ENCODE results near the gene PLXDC2. TPM values are rescaled to one million over a fixed set of nuclear protein-coding genes. Genes with fewer than 3 reads are reported as not detected.

PLXDC2 gene
- total and polyA plus RNA-seq, 2 donors (not counting 1 experiment from before 2014, with no cell fraction given) = 0.07 TPM

DNA sequence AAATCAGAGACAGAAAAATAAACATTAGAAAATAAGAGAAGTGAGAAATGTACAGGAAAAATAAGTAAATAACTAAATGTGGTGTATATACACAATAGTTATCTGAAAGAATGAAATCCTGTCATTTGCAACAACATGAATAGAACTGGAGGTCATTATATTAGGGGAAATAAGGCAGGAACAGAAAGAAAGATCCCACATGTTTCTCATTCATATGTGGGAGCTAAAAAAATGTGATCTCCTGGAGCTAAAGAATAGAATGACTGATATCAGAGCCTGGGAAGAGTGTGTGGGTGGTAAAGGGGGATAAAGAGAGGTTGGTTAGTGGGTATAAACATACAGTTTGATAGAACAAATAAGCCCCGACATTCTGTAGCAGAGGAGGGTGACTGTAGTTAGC, 27.3 kb downstream of the PLXDC2 start:
- Histone ChIP-seq H3K79me2 (ENCODE audit: control insufficient read depth, insufficient read depth, low read length) (no peaks in the 10 kb centered on the region), H3K9ac (ENCODE audit: low read length) (no peak overlapping the region), H3K4me1 (ENCODE audit: control insufficient read depth in 2 of 2, insufficient read depth in 2 of 2, low read length in 2 of 2) (no peaks in the 10 kb centered on the region), H3K27ac (ENCODE audit: low read length in 2 of 2) (no peak overlapping the region), H3K27me3 (replicated peaks in 1 of 4; ENCODE audit: control extremely low read depth in 1 of 4, control insufficient read depth in 3 of 4, insufficient read depth in 4 of 4, low read length in 3 of 4) (no peaks in the 10 kb centered on the region), H2AFZ (ENCODE audit: insufficient read depth, low read depth, low read length, poor library complexity, severe bottlenecking) (no peak overlapping the region), H4K20me1 (ENCODE audit: control insufficient read depth, insufficient read depth, low read length, poor library complexity, severe bottlenecking) (no peaks in the 10 kb centered on the region), H3K4me3 (ENCODE audit: control extremely low read depth in 1 of 5, extremely low read depth in 1 of 5, insufficient read depth in 1 of 5, low read depth in 2 of 5, low read length in 4 of 5) (no peak overlapping the region), H3K9me3 (ENCODE audit: control extremely low read depth in 1 of 3, control insufficient read depth in 2 of 3, insufficient read depth in 1 of 3, low read length in 2 of 3) (no peaks in the 10 kb centered on the region), H3K36me3 (replicated peaks in 1 of 2; ENCODE audit: control extremely low read depth in 1 of 2, control insufficient read depth in 1 of 2, extremely low read depth in 1 of 2, insufficient read depth in 2 of 2, low read length in 1 of 2) (no peaks in the 10 kb centered on the region), H3K4me2 (replicated peaks; ENCODE audit: low read depth, low read length, poor library complexity, severe bottlenecking) (no peak overlapping the region)
- WGBS (ENCODE audit: insufficient coverage) = no CpG with 5 or more reads among the region's 1 CpG
- H3K27ac Mint-ChIP-seq = no peak overlapping the region
- no peaks in the 10 kb centered on the region for H3K27me3 Mint-ChIP-seq
- intact Hi-C loops (cut with micrococcal nuclease) = no loop called here
- no peak overlapping the region for H3K4me3 Mint-ChIP-seq
- ChIA-PET POLR2A (no interaction called here), CTCF (no interaction called here)
- TF ChIP-seq, protein P1, sequence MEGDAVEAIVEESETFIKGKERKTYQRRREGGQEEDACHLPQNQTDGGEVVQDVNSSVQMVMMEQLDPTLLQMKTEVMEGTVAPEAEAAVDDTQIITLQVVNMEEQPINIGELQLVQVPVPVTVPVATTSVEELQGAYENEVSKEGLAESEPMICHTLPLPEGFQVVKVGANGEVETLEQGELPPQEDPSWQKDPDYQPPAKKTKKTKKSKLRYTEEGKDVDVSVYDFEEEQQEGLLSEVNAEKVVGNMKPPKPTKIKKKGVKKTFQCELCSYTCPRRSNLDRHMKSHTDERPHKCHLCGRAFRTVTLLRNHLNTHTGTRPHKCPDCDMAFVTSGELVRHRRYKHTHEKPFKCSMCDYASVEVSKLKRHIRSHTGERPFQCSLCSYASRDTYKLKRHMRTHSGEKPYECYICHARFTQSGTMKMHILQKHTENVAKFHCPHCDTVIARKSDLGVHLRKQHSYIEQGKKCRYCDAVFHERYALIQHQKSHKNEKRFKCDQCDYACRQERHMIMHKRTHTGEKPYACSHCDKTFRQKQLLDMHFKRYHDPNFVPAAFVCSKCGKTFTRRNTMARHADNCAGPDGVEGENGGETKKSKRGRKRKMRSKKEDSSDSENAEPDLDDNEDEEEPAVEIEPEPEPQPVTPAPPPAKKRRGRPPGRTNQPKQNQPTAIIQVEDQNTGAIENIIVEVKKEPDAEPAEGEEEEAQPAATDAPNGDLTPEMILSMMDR (IDR thresholded peaks at IDR 0.05) = no peak
- TF ChIP-seq EZH2 (IDR thresholded peaks at IDR 0.05; ENCODE audit: borderline replicate concordance, insufficient read depth, low read depth, low read length, poor library complexity, severe bottlenecking) = no peak
- DNase-seq = no peak
- no peak for ATAC-seq (ENCODE audit: low read depth)
- peaks cover 7% of the 10 kb centered on the region for H3K9me3 Mint-ChIP-seq (ENCODE audit: insufficient read depth)
- no peaks in the 10 kb centered on the region for H3K4me1 Mint-ChIP-seq

DNA sequence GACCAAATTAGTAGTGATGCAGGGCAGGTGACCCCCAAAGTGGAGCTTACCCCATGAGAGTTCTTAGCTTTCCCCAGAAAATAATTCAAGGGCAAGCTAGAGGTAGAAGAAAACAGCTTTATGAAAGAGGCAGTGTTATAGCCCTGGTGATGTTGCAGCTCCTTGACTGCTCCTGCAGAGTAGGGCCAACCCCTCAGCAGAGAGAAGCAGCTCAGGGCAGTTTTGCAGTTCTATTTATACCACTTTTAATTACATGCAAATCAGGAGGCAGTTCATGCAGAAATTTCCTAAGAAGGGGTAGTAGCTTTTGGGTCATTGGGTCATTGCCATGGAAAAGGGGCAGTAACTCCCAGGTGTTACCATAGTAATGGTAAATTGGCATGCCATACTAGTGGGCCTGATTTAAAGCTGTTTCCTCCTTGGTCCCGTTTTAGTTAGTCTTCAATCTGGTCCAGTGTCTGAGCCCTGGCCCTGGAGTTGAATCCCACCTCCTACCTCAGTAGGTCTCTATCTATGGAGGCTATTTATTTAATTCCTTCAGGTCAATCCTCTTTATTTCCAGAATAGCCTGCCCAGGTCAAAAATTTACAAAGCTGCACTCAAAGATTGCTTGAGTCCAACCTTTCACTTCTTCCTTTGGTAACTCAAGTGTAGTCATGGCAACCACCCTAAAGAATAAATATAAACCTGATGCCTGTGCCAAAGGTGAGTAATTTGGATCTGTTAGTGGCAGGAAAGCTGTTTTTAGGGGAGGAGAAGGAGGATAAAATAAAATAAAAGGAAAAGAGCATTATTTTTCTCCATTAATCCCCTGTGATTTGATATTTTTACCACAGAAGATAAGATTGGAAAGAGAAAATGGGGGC, 29.5 kb downstream of the PLXDC2 start:
- Histone ChIP-seq H4K20me1 (ENCODE audit: control insufficient read depth, insufficient read depth, low read length, poor library complexity, severe bottlenecking) (no peaks in the 10 kb centered on the region), H3K27me3 (replicated peaks in 1 of 4; ENCODE audit: control extremely low read depth in 1 of 4, control insufficient read depth in 3 of 4, insufficient read depth in 4 of 4, low read length in 3 of 4) (no peaks in the 10 kb centered on the region), H3K27ac (ENCODE audit: low read length in 2 of 2) (no peak overlapping the region), H3K4me1 (ENCODE audit: control insufficient read depth in 2 of 2, insufficient read depth in 2 of 2, low read length in 2 of 2) (no peaks in the 10 kb centered on the region), H3K4me2 (replicated peaks; ENCODE audit: low read depth, low read length, poor library complexity, severe bottlenecking) (no peak overlapping the region), H3K36me3 (replicated peaks in 1 of 2; ENCODE audit: control extremely low read depth in 1 of 2, control insufficient read depth in 1 of 2, extremely low read depth in 1 of 2, insufficient read depth in 2 of 2, low read length in 1 of 2) (no peaks in the 10 kb centered on the region), H3K4me3 (ENCODE audit: control extremely low read depth in 1 of 5, extremely low read depth in 1 of 5, insufficient read depth in 1 of 5, low read depth in 2 of 5, low read length in 4 of 5) (no peak overlapping the region), H3K9ac (ENCODE audit: low read length) (no peak overlapping the region), H2AFZ (ENCODE audit: insufficient read depth, low read depth, low read length, poor library complexity, severe bottlenecking) (no peak overlapping the region), H3K79me2 (ENCODE audit: control insufficient read depth, insufficient read depth, low read length) (no peaks in the 10 kb centered on the region), H3K9me3 (ENCODE audit: control extremely low read depth in 1 of 3, control insufficient read depth in 2 of 3, insufficient read depth in 1 of 3, low read length in 2 of 3) (no peaks in the 10 kb centered on the region)
- DNase-seq (no peak), ATAC-seq (ENCODE audit: low read depth) (no peak)
- no peaks in the 10 kb centered on the region for H3K27me3 Mint-ChIP-seq
- WGBS (ENCODE audit: insufficient coverage) = no CpG with 5 or more reads among the region's 1 CpG
- POLR2A ChIA-PET = no interaction called here
- CTCF ChIA-PET = no interaction called here
- no peaks in the 10 kb centered on the region for H3K4me1 Mint-ChIP-seq
- peaks cover 5% of the 10 kb centered on the region for H3K9me3 Mint-ChIP-seq (ENCODE audit: insufficient read depth)
- no peak for TF ChIP-seq EZH2 (IDR thresholded peaks at IDR 0.05; ENCODE audit: borderline replicate concordance, insufficient read depth, low read depth, low read length, poor library complexity, severe bottlenecking)
- TF ChIP-seq, protein P1 (IDR thresholded peaks at IDR 0.05) = no peak
- H3K27ac Mint-ChIP-seq = no peak overlapping the region
- intact Hi-C loops (cut with micrococcal nuclease) = no loop called here
- no peak overlapping the region for H3K4me3 Mint-ChIP-seq

Measured in B cell (primary cell).